NCI-H2029 (cell line): Measurements from ENCODE around the gene SPATA13.
A peak's percentile ranks its signal among the peaks of the same experiment; 100 is the strongest.
"Not testable (repeated sequence)": the region's sequence is repeated elsewhere in the genome, so short reads cannot be mapped to it uniquely, and the experiment has no call there.

Experiments used
- DNase-seq: peaks from one replicate; lab custom pipeline; 2025; lab: John Stamatoyannopoulos, UW

SPATA13 gene

GRCh38 chr13:24313439-24313838 lies 152.9 kb downstream of the SPATA13 start:
- DNase-seq: no peak

- DNase-seq: not testable (repeated sequence)
Observed at GRCh38 chr13:24317835-24318234, 157.3 kb downstream of the SPATA13 start.

GRCh38 chr13:24318878-24319277 lies 158.4 kb downstream of the SPATA13 start:
- DNase-seq: not testable (repeated sequence)

GRCh38 chr13:24319641-24320040 lies 159.1 kb downstream of the SPATA13 start:
- DNase-seq: not testable (repeated sequence)

GRCh38 chr13:24321416-24321815 lies 160.9 kb downstream of the SPATA13 start:
- DNase-seq: not testable (repeated sequence)

- not testable (repeated sequence) for DNase-seq
Observed at GRCh38 chr13:24322470-24322869, 161.9 kb downstream of the SPATA13 start.

- DNase-seq: no peak
Observed at GRCh38 chr13:24323036-24323738, 162.7 kb downstream of the SPATA13 start.

GRCh38 chr13:24323739-24324075 lies 163.2 kb downstream of the SPATA13 start:
- no peak for DNase-seq

GRCh38 chr13:24327598-24327997 lies 167.1 kb downstream of the SPATA13 start:
- DNase-seq: not testable (repeated sequence)

GRCh38 chr13:24328145-24328544 lies 167.6 kb downstream of the SPATA13 start:
- DNase-seq: no peak

- DNase-seq: no peak
Observed at GRCh38 chr13:24338721-24339120, 178.2 kb downstream of the SPATA13 start.

GRCh38 chr13:24339937-24340607 lies 179.6 kb downstream of the SPATA13 start:
- DNase-seq: no peak

GRCh38 chr13:24340608-24340955 lies 180.1 kb downstream of the SPATA13 start:
- DNase-seq: no peak

GRCh38 chr13:24341439-24341838 lies 180.9 kb downstream of the SPATA13 start:
- DNase-seq: peak; percentile 38

GRCh38 chr13:24348385-24348784 lies 187.9 kb downstream of the SPATA13 start:
- DNase-seq: no peak

GRCh38 chr13:24348797-24349515 lies 188.4 kb downstream of the SPATA13 start:
- peak; percentile 80 for DNase-seq

GRCh38 chr13:24349778-24350664 lies 189.5 kb downstream of the SPATA13 start:
- not testable (repeated sequence) for DNase-seq

- no peak for DNase-seq
Observed at GRCh38 chr13:24351423-24351822, 190.9 kb downstream of the SPATA13 start.

GRCh38 chr13:24353736-24354135 lies 193.2 kb downstream of the SPATA13 start:
- no peak for DNase-seq

GRCh38 chr13:24355103-24355502 lies 194.6 kb downstream of the SPATA13 start:
- DNase-seq: no peak

GRCh38 chr13:24356270-24356669 lies 195.8 kb downstream of the SPATA13 start:
- no peak for DNase-seq
